Epithelial cell of proximal tubule (primary cell): ENCODE data around the gene ISL1. TPM values are rescaled to one million over a fixed set of nuclear protein-coding genes. Genes with fewer than 3 reads are reported as not detected.

ENCODE experiments used
- DNase-seq: peaks from one replicate; pipeline ENCODE4 v3.0.0-alpha.2; 2011; ENCODE audit warnings: low read depth
- H3K4me3 ChIP-seq: 2 replicates; pipeline ENCODE4 v1.5.1; 2011; ENCODE audit warnings: low read depth, mild to moderate bottlenecking, low read length
- CTCF ChIP-seq: conservative IDR thresholded peaks from 2 replicates; pipeline ENCODE4 v1.5.1; 2012; ENCODE audit warnings: low read depth, mild to moderate bottlenecking, low read length
- total RNA-seq: library from RNA; depleted of rRNA; stranded (reverse); fragments of >200 nt; gene quantifications from 2 replicates; pipeline ENCODE4 v1.2.3, GENCODE V29; 2015

Gene ISL1
- total RNA-seq, 1 donor from 2014 or later: not detected

- no peak for DNase-seq
- TF ChIP-seq CTCF: no peak
- no peak overlapping the region for H3K4me3 ChIP-seq
These were observed 49.9 kb downstream of the ISL1 start for GRCh38 chr5:51433052-51433710.

GRCh38 chr5:51439232-51439631, 56.0 kb downstream of the ISL1 start:
- no peak for TF ChIP-seq CTCF
- H3K4me3 ChIP-seq: no peak overlapping the region
- no peak for DNase-seq
